A549 (cell line): ENCODE results near the gene TMEM250. TPM values are rescaled to one million over a fixed set of nuclear protein-coding genes. Genes with fewer than 3 reads are reported as not detected.

Experiments used
- ATAC-seq, 2 experiments: fragments of 200-7000 bp in 1 of 2; fragments of >200 bp in 1 of 2; cut with Nextera tagmentation in 1 of 2; cut with Tn5 transposase in 1 of 2; 3 replicates each; pipeline versions ENCODE4 v1.8.0 to v1.9.1; 2018 to 2020; ENCODE audit warnings: mild to moderate bottlenecking in 1 of 2, moderate library complexity in 1 of 2
- CTCF ChIA-PET: fragments of 300-600 bp; sonication (Branson Sonifier 250); formaldehyde crosslinking; extraction: SDS; loops from one replicate; lab custom pipeline; 2021; ENCODE audit warnings: antibody characterized with exemption, inconsistent platforms; lab: Yijun Ruan, JAX
- POLR2A ChIA-PET: fragments of 350-600 bp; formaldehyde crosslinking; extraction: SDS; loops from one replicate; lab custom pipeline; 2021; ENCODE audit warnings: antibody characterized with exemption, inconsistent platforms; lab: Yijun Ruan, JAX
- DNase-seq, 2 experiments: peaks; one replicate each; pipeline versions ENCODE4 v3.0.0 to v3.0.0-alpha.2; 2011 to 2016; ENCODE audit warnings: low read depth in 1 of 2, low spot score in 1 of 2
- FAIRE-seq: peaks from 2 replicates; lab custom pipeline; 2011; peaks lifted over from hg19 to GRCh38; lab: Jason Lieb, UNC
- H3K27ac ChIP-seq, 2 experiments: fragments of >200 bp; sonication (Bioruptor Twin); formaldehyde crosslinking; 3 replicates each; pipeline ENCODE4 v1.5.1; 2016 to 2017
- H3K4me1 ChIP-seq: fragments of >200 bp; sonication (Bioruptor Twin); formaldehyde crosslinking; 3 replicates; pipeline ENCODE4 v1.6.1; 2016
- H3K4me2 ChIP-seq: fragments of >200 bp; sonication (Bioruptor Twin); formaldehyde crosslinking; 3 replicates; pipeline ENCODE4 v1.6.1; 2016
- H3K4me3 ChIP-seq: fragments of >200 bp; sonication (Bioruptor Twin); formaldehyde crosslinking; 3 replicates; pipeline ENCODE4 v1.5.1; 2016
- H3K9me3 ChIP-seq: fragments of >200 bp; sonication (Bioruptor Twin); formaldehyde crosslinking; 3 replicates; pipeline ENCODE4 v1.6.1; 2016
- BCL3 ChIP-seq: fragments of >200 bp; sonication (Bioruptor Twin); formaldehyde crosslinking; IDR thresholded peaks from 3 replicates; pipeline ENCODE4 v1.6.1; 2016
- CTCF ChIP-seq: fragments of >200 bp; sonication (Bioruptor Twin); formaldehyde crosslinking; IDR thresholded peaks from 3 replicates; pipeline ENCODE4 v1.5.1; 2016
- E2F6 ChIP-seq: IDR thresholded peaks from 2 replicates; pipeline ENCODE4 v1.6.1; 2012; ENCODE audit warnings: low read depth, borderline replicate concordance
- EHF ChIP-seq: fragments of 250-450 bp; sonication (Bioruptor Pico); IDR thresholded peaks from 2 replicates; pipeline ENCODE4 v1.5.0; 2020; ENCODE audit warnings: mild to moderate bottlenecking
- EHMT2 ChIP-seq: fragments of 200-600 bp; sonication (generic); IDR thresholded peaks from 2 replicates; pipeline ENCODE4 v1.6.1; 2016; ENCODE audit warnings: antibody characterized with exemption, low read depth, mild to moderate bottlenecking, moderate library complexity
- EP300 ChIP-seq, 2 experiments: fragments of >200 bp; sonication (Bioruptor Twin); formaldehyde crosslinking; IDR thresholded peaks; 2 replicates in 1 of 2; 3 replicates in 1 of 2; pipeline ENCODE4 v1.6.1; 2016 to 2017
- FOSB ChIP-seq: fragments of 250-450 bp; sonication (Bioruptor Pico); IDR thresholded peaks from 2 replicates; pipeline ENCODE4 v1.5.0; 2020; ENCODE audit warnings: mild to moderate bottlenecking, moderate library complexity
- FOXS1 ChIP-seq: fragments of 250-450 bp; sonication (Bioruptor Pico); IDR thresholded peaks from 2 replicates; pipeline ENCODE4 v1.5.0; 2020; ENCODE audit warnings: mild to moderate bottlenecking, moderate library complexity
- GATA3 ChIP-seq: IDR thresholded peaks from 2 replicates; pipeline ENCODE4 v1.6.1; 2012; ENCODE audit warnings: borderline replicate concordance
- HDAC2 ChIP-seq: fragments of 200-600 bp; sonication (generic); IDR thresholded peaks from 2 replicates; pipeline ENCODE4 v1.6.1; 2016
- HOXA7 ChIP-seq: fragments of 250-450 bp; sonication (Bioruptor Pico); IDR thresholded peaks from 2 replicates; pipeline ENCODE4 v1.5.0; 2020; ENCODE audit warnings: mild to moderate bottlenecking, moderate library complexity
- HOXB13 ChIP-seq: fragments of 250-450 bp; sonication (Bioruptor Pico); IDR thresholded peaks from 2 replicates; pipeline ENCODE4 v1.5.0; 2020; ENCODE audit warnings: low read depth, mild to moderate bottlenecking, moderate library complexity
- HOXB5 ChIP-seq: fragments of 250-450 bp; sonication (Bioruptor Pico); IDR thresholded peaks from 2 replicates; pipeline ENCODE4 v1.5.0; 2020; ENCODE audit warnings: mild to moderate bottlenecking, moderate library complexity
- JUN ChIP-seq, 2 experiments: fragments of >200 bp; sonication (Bioruptor Twin); formaldehyde crosslinking; IDR thresholded peaks; 2 replicates in 1 of 2; 3 replicates in 1 of 2; pipeline ENCODE4 v1.6.1; 2016 to 2017
- KDM1A ChIP-seq: fragments of 200-600 bp; sonication (generic); IDR thresholded peaks from 2 replicates; pipeline ENCODE4 v1.6.1; 2016; ENCODE audit warnings: low read depth, mild to moderate bottlenecking
- MAFK ChIP-seq: fragments of 450-650 bp; IDR thresholded peaks from 2 replicates; pipeline ENCODE4 v1.6.1; 2014; ENCODE audit not compliant: partially characterized antibody
- NPAS2 ChIP-seq: fragments of 250-450 bp; sonication (Bioruptor Pico); IDR thresholded peaks from 2 replicates; pipeline ENCODE4 v1.8.0; 2022; ENCODE audit warnings: mild to moderate bottlenecking, moderate library complexity, borderline replicate concordance
- NR3C1 ChIP-seq: fragments of >200 bp; sonication (Bioruptor Twin); formaldehyde crosslinking; IDR thresholded peaks from 3 replicates; pipeline ENCODE4 v1.6.1; 2017
- POLR2A ChIP-seq: IDR thresholded peaks from 2 replicates; pipeline ENCODE4 v1.6.1; 2012; ENCODE audit warnings: mild to moderate bottlenecking, low read length
- REST ChIP-seq: fragments of 200-600 bp; sonication (generic); IDR thresholded peaks from 2 replicates; pipeline ENCODE4 v1.6.1; 2016; ENCODE audit warnings: antibody characterized with exemption, mild to moderate bottlenecking, moderate library complexity
- SREBF2 ChIP-seq: fragments of 450-650 bp; IDR thresholded peaks from 2 replicates; pipeline ENCODE4 v1.6.1; 2014; ENCODE audit warnings: mild to moderate bottlenecking, moderate library complexity
- ZC3H11A ChIP-seq: fragments of 450-650 bp; IDR thresholded peaks from 2 replicates; pipeline ENCODE4 v1.6.1; 2014; ENCODE audit warnings: antibody characterized with exemption, mild to moderate bottlenecking
- ZSCAN20 ChIP-seq: fragments of 250-450 bp; sonication (Bioruptor Pico); IDR thresholded peaks from 2 replicates; pipeline ENCODE4 v1.8.0; 2022; ENCODE audit warnings: mild to moderate bottlenecking, moderate library complexity
- WGBS: methylation state at CpG from one replicate; pipeline ENCODE4 v1.1.6; 2017; ENCODE audit errors: missing lambda C conversion rate; 5-methylcytosine and 5-hydroxymethylcytosine counted together
- polyA plus RNA-seq, 4 experiments: library from polyadenylated mRNA; depleted of rRNA in 3 of 4; stranded (reverse); fragments of >200 nt; fragmentation: RNase III in 1 of 4; extraction: RNeasy Plus Mini Kit Qiagen cat#74134 plus additional on column Dnase treatment in 1 of 4; gene quantifications; 2 replicates in 3 of 4; 3 replicates in 1 of 4; pipeline ENCODE4 v1.2.3, GENCODE V29; 2011 to 2017

The TMEM250 gene
- polyA plus RNA-seq, 2 of the 4 experiments (the other 2 are of a cell fraction) = 13.0 to 35.2 TPM

- ChIA-PET POLR2A (no interaction called here), CTCF (interaction anchor here (0.9 to 1.0 kb wide), 2 partner anchors 15 to 113 kb away, joined by 3 read pairs; no protein-coding TSS in a partner anchor)
- Histone ChIP-seq H3K9me3 (no peaks in the 10 kb centered on the region), H3K27ac (no peak overlapping the region), H3K4me2 (no peak overlapping the region), H3K4me1 (no peaks in the 10 kb centered on the region), H3K4me3 (no peak overlapping the region)
- no peak for DNase-seq
- no peak for ATAC-seq
- FAIRE-seq = no peak
- 61% methylated on average over 12 of the region's 14 CpGs for WGBS
- TF ChIP-seq EHMT2 (no peak), HOXA7 (no peak), NPAS2 (CRISPR knock-in tag) (no peak), ZC3H11A (no peak), EP300 (IDR thresholded peaks at IDR 0.05) (no peak), HOXB13 (CRISPR knock-in tag) (no peak), NR3C1 (no peak), GATA3 (no peak), MAFK (no peak), CTCF (no peak), SREBF2 (no peak)
Measured at GRCh38 chr9:136154943-136155342, 36.3 kb upstream of the TMEM250 start.

GRCh38 chr9:136153381-136154065, 34.8 kb upstream of the TMEM250 start:
- ChIA-PET CTCF (interaction anchor here (2.1 kb wide), 1 partner anchor 17 kb away, joined by 8 read pairs; no protein-coding TSS in a partner anchor), POLR2A (no interaction called here)
- Histone ChIP-seq H3K27ac (no peak overlapping the region), H3K4me3 (no peak overlapping the region), H3K9me3 (no peaks in the 10 kb centered on the region), H3K4me1 (no peaks in the 10 kb centered on the region), H3K4me2 (no peak overlapping the region)
- no peak for TF ChIP-seq REST
- no peak for TF ChIP-seq GATA3
- TF ChIP-seq FOSB = no peak
- DNase-seq = peak in 1 of 2 experiments; percentile 29
- ATAC-seq = peak; percentile 14 to 42; a peak in 3 of 6 replicates
- no peak for FAIRE-seq
- WGBS = 59% methylated on average over 14 of the region's 24 CpGs

- WGBS = 88% methylated on average over 9 of the region's 12 CpGs
- no peak overlapping the region for H3K4me2 ChIP-seq
- no peak overlapping the region for H3K27ac ChIP-seq
- POLR2A ChIA-PET = no interaction called here
- DNase-seq (no peak), FAIRE-seq (no peak), ATAC-seq (0 out of 6 replicates have a peak, but pooled peaks of 1 of the 2 experiments have one; percentile 3)
- TF ChIP-seq MAFK = no peak
- TF ChIP-seq HOXB5 (CRISPR knock-in tag) = no peak
- no peak for TF ChIP-seq BCL3
- TF ChIP-seq ZSCAN20 (CRISPR knock-in tag) = no peak
- TF ChIP-seq EHMT2 = no peak
- TF ChIP-seq E2F6 = no peak
- TF ChIP-seq NPAS2 (CRISPR knock-in tag) = no peak
- no peak for TF ChIP-seq HDAC2
- no peak for TF ChIP-seq KDM1A
- TF ChIP-seq HOXA7 = no peak
- no peak for TF ChIP-seq EHF (CRISPR knock-in tag)
- no peak for TF ChIP-seq FOXS1 (CRISPR knock-in tag)
- no peak for TF ChIP-seq POLR2A
- TF ChIP-seq JUN (IDR thresholded peaks at IDR 0.05) = no peak
- no peaks in the 10 kb centered on the region for H3K9me3 ChIP-seq
- no peaks in the 10 kb centered on the region for H3K4me1 ChIP-seq
- CTCF ChIA-PET = interaction anchor here (0.9 to 2.1 kb wide), 2 partner anchors 13 to 18 kb away, joined by 3 to 8 read pairs; no protein-coding TSS in a partner anchor
- H3K4me3 ChIP-seq = no peak overlapping the region
Measured at GRCh38 chr9:136152931-136153330, 34.3 kb upstream of the TMEM250 start.
